ENCODE data around the gene SIRT7. TPM values are rescaled to one million over a fixed set of nuclear protein-coding genes. Genes with fewer than 3 reads are reported as not detected.

SIRT7 gene
- polyA plus RNA-seq, 1 donor from 2014 or later = 44.5 TPM

Other genes with a start within 250 kb of the SIRT7 start
- gene ARL16, start 234.4 kb downstream of the SIRT7 start, polyA plus RNA-seq = 145 and 156 TPM in 2 replicates
- gene HGS, start 234.2 kb downstream of the SIRT7 start, polyA plus RNA-seq = 81.1 and 97.2 TPM in 2 replicates
- 10.4 and 14.2 TPM in 2 replicates for gene MRPL12, start 214.8 kb downstream of the SIRT7 start, polyA plus RNA-seq
- gene SLC25A10, start 205.9 kb downstream of the SIRT7 start, polyA plus RNA-seq = 8.7 and 10.3 TPM in 2 replicates
- not detected in 2 replicates for gene GCGR, start 114.0 kb downstream of the SIRT7 start, polyA plus RNA-seq
- gene MCRIP1, start 84.9 kb downstream of the SIRT7 start, polyA plus RNA-seq = 510 and 524 TPM in 2 replicates
- gene PPP1R27, start 83.1 kb downstream of the SIRT7 start, polyA plus RNA-seq = not detected in 2 replicates
- gene P4HB, start 57.6 kb downstream of the SIRT7 start, polyA plus RNA-seq = 82.8 and 99.2 TPM in 2 replicates
- 16.1 and 26.9 TPM in 2 replicates for gene ARHGDIA, start 46.8 kb downstream of the SIRT7 start, polyA plus RNA-seq
- 73.3 and 81.4 TPM in 2 replicates for gene ALYREF, start 26.6 kb downstream of the SIRT7 start, polyA plus RNA-seq
- 371 and 389 TPM in 2 replicates for gene ANAPC11, start 26.5 kb downstream of the SIRT7 start, polyA plus RNA-seq
- gene NPB, start 15.9 kb downstream of the SIRT7 start, polyA plus RNA-seq = 1.3 and 1.7 TPM in 2 replicates
- gene PCYT2, start 6.8 kb downstream of the SIRT7 start, polyA plus RNA-seq = 28.9 and 35.3 TPM in 2 replicates
- 11.8 and 12.4 TPM in 2 replicates for gene MAFG, start 9.6 kb upstream of the SIRT7 start, polyA plus RNA-seq
- gene PYCR1, start 19.1 kb upstream of the SIRT7 start, polyA plus RNA-seq = 41.7 and 61.0 TPM in 2 replicates
- gene MYADML2, start 29.1 kb upstream of the SIRT7 start, polyA plus RNA-seq = 1.1 and 1.2 TPM in 2 replicates
- gene NOTUM, start 43.0 kb upstream of the SIRT7 start, polyA plus RNA-seq = 0.12 TPM in 1 of 2 replicates, not detected in the other
- 28.0 and 58.1 TPM in 2 replicates for gene ASPSCR1, start 59.5 kb upstream of the SIRT7 start, polyA plus RNA-seq
- 188 and 205 TPM in 2 replicates for gene CENPX, start 104.7 kb upstream of the SIRT7 start, polyA plus RNA-seq
- 51.7 and 63.7 TPM in 2 replicates for gene LRRC45, start 105.1 kb upstream of the SIRT7 start, polyA plus RNA-seq
- 198 and 211 TPM in 2 replicates for gene RAC3, start 113.5 kb upstream of the SIRT7 start, polyA plus RNA-seq
- 129 and 148 TPM in 2 replicates for gene DCXR, start 119.5 kb upstream of the SIRT7 start, polyA plus RNA-seq
- gene RFNG, start 133.6 kb upstream of the SIRT7 start, polyA plus RNA-seq = 176 and 200 TPM in 2 replicates
- gene GPS1, start 133.7 kb upstream of the SIRT7 start, polyA plus RNA-seq = 170 and 215 TPM in 2 replicates
- 100 and 115 TPM in 2 replicates for gene DUS1L, start 147.6 kb upstream of the SIRT7 start, polyA plus RNA-seq
- gene FASN, start 180.1 kb upstream of the SIRT7 start, polyA plus RNA-seq = 26.4 and 31.5 TPM in 2 replicates